CD4-positive, alpha-beta T cell treated with Interleukin-15 for 4 hours (primary cell): Measurements from ENCODE around the gene MLLT11.
A peak's percentile ranks its signal among the peaks of the same experiment; 100 is the strongest.

Experiments
- DNase-seq: peaks from one replicate; pipeline ENCODE4 v3.0.0-alpha.2; 2020; ENCODE audit warnings: low spot score

MLLT11 gene

GRCh38 chr1:151060007-151060656 lies at the start of gene MLLT11:
TSS of gene MLLT11 (plus strand) at chr1:151060397. CDS start at chr1:151067225, 6,828 bp downstream.
- no peak for DNase-seq

GRCh38 chr1:151011154-151011850 lies 48.9 kb upstream of the MLLT11 start:
- no peak for DNase-seq

- DNase-seq, result no peak
These were observed 47.3 kb upstream of the MLLT11 start for GRCh38 chr1:151012684-151013471.

- no peak for DNase-seq
These were observed 46.7 kb upstream of the MLLT11 start for GRCh38 chr1:151013518-151013917.

GRCh38 chr1:151024540-151025146 lies 35.6 kb upstream of the MLLT11 start:
- DNase-seq, result peak; percentile 90

GRCh38 chr1:151026460-151026859 lies 33.7 kb upstream of the MLLT11 start:
- DNase-seq, result no peak

- DNase-seq, result no peak
These were observed 28.0 kb upstream of the MLLT11 start for GRCh38 chr1:151032164-151032563.

GRCh38 chr1:151035167-151035566 lies 25.0 kb upstream of the MLLT11 start:
- no peak for DNase-seq

- no peak for DNase-seq
These were observed 23.8 kb upstream of the MLLT11 start, which contains the start of gene BNIPL for GRCh38 chr1:151036356-151036755. TSS of gene BNIPL (plus strand) at chr1:151036586. CDS start at chr1:151036726, 140 bp downstream.

GRCh38 chr1:151037032-151037431 lies 23.2 kb upstream of the MLLT11 start:
- DNase-seq, result no peak

- DNase-seq, result no peak
These were observed 20.7 kb upstream of the MLLT11 start for GRCh38 chr1:151039521-151039920.

- DNase-seq, result no peak
These were observed 17.0 kb upstream of the MLLT11 start for GRCh38 chr1:151043163-151043562.

GRCh38 chr1:151047591-151047924 lies 12.6 kb upstream of the MLLT11 start, which contains the start of gene C1orf56:
TSS of gene C1orf56 (plus strand) at chr1:151047751. CDS start at chr1:151047848, 97 bp downstream.
- DNase-seq, result peak; percentile 56

GRCh38 chr1:151047925-151048644 lies 12.1 kb upstream of the MLLT11 start:
- peak; percentile 64 for DNase-seq

GRCh38 chr1:151048645-151049032 lies 11.6 kb upstream of the MLLT11 start:
- DNase-seq, result no peak

- DNase-seq, result no peak
These were observed 10.7 kb upstream of the MLLT11 start for GRCh38 chr1:151049458-151049857.

- DNase-seq, result no peak
These were observed 10.0 kb upstream of the MLLT11 start for GRCh38 chr1:151050051-151050688.

GRCh38 chr1:151051356-151052009 lies 8.7 kb upstream of the MLLT11 start:
- no peak for DNase-seq

- no peak for DNase-seq
These were observed 5.1 kb upstream of the MLLT11 start for GRCh38 chr1:151054971-151055547.

- DNase-seq, result no peak
These were observed 4.6 kb upstream of the MLLT11 start for GRCh38 chr1:151055581-151055980.
